ENCODE data around the gene NOTCH2. TPM values are rescaled to one million over a fixed set of nuclear protein-coding genes. Genes with fewer than 3 reads are reported as not detected.

Gene NOTCH2
- total and polyA plus RNA-seq, 8 donors, result 69.1 to 129 (median 82.2) TPM

- Histone ChIP-seq H3K36me3 (peaks cover 0 to 64% of the 10 kb centered on the region in 2 donors), H3K27ac (no peak overlapping the region), H3K4me3 (no peak overlapping the region), H3K9me3 (no peaks in the 10 kb centered on the region), H3K4me1 (no peaks in the 10 kb centered on the region), H3K27me3 (no peaks in the 10 kb centered on the region)
- intact Hi-C loops (cut with DNase I), result no loop called here
- DNase-seq (no peak), ATAC-seq (no peak)
- no peak for TF ChIP-seq CTCF (IDR thresholded peaks at IDR 0.05)
Measured at GRCh38 chr1:119940697-119941096, 128.8 kb downstream of the NOTCH2 start.

GRCh38 chr1:119937198-119937597 is 132.3 kb downstream of the NOTCH2 start:
- Histone ChIP-seq H3K27me3 (no peaks in the 10 kb centered on the region), H3K9me3 (peaks cover 0 to 11% of the 10 kb centered on the region in 2 donors), H3K4me1 (no peaks in the 10 kb centered on the region), H3K36me3 (peaks cover 0 to 99% of the 10 kb centered on the region in 2 donors), H3K4me3 (no peak overlapping the region), H3K27ac (no peak overlapping the region)
- ATAC-seq, result no peak
- TF ChIP-seq CTCF (IDR thresholded peaks at IDR 0.05), result no peak
- intact Hi-C loops (cut with DNase I), result no loop called here
- no peak for DNase-seq

GRCh38 chr1:119935915-119936314 is 133.5 kb downstream of the NOTCH2 start:
- no peaks in the 10 kb centered on the region for H3K27me3 ChIP-seq
- H3K36me3 ChIP-seq, result peaks cover 0 to 89% of the 10 kb centered on the region in 2 donors
- no peak overlapping the region for H3K27ac ChIP-seq
- no peak for TF ChIP-seq CTCF (IDR thresholded peaks at IDR 0.05)
- peaks cover 0 to 11% of the 10 kb centered on the region in 2 donors for H3K9me3 ChIP-seq
- H3K4me1 ChIP-seq, result no peaks in the 10 kb centered on the region
- H3K4me3 ChIP-seq, result no peak overlapping the region
- DNase-seq (no peak), ATAC-seq (no peak)
- intact Hi-C loops (cut with DNase I), result no loop called here

GRCh38 chr1:119935373-119935772 is 134.1 kb downstream of the NOTCH2 start:
- Histone ChIP-seq H3K27ac (no peak overlapping the region), H3K9me3 (peaks cover 0 to 11% of the 10 kb centered on the region in 2 donors), H3K36me3 (peaks cover 0 to 86% of the 10 kb centered on the region in 2 donors), H3K4me1 (no peaks in the 10 kb centered on the region), H3K27me3 (no peaks in the 10 kb centered on the region), H3K4me3 (no peak overlapping the region)
- no peak for ATAC-seq
- TF ChIP-seq CTCF (IDR thresholded peaks at IDR 0.05), result no peak
- DNase-seq, result no peak
- intact Hi-C loops (cut with DNase I), result no loop called here

- DNase-seq (no peak), ATAC-seq (no peak)
- H3K4me3 ChIP-seq, result no peak overlapping the region
- no peaks in the 10 kb centered on the region for H3K4me1 ChIP-seq
- peaks cover 0 to 11% of the 10 kb centered on the region in 2 donors for H3K9me3 ChIP-seq
- TF ChIP-seq CTCF (IDR thresholded peaks at IDR 0.05), result no peak
- peaks cover 0 to 84% of the 10 kb centered on the region in 2 donors for H3K36me3 ChIP-seq
- no peak overlapping the region for H3K27ac ChIP-seq
- no peaks in the 10 kb centered on the region for H3K27me3 ChIP-seq
- intact Hi-C loops (cut with DNase I), result no loop called here
Measured at GRCh38 chr1:119933397-119933796, 136.1 kb downstream of the NOTCH2 start.

All from left lung (tissue), 10 donors.